ENCODE results near the gene TRIB2.

The TRIB2 gene

DNA sequence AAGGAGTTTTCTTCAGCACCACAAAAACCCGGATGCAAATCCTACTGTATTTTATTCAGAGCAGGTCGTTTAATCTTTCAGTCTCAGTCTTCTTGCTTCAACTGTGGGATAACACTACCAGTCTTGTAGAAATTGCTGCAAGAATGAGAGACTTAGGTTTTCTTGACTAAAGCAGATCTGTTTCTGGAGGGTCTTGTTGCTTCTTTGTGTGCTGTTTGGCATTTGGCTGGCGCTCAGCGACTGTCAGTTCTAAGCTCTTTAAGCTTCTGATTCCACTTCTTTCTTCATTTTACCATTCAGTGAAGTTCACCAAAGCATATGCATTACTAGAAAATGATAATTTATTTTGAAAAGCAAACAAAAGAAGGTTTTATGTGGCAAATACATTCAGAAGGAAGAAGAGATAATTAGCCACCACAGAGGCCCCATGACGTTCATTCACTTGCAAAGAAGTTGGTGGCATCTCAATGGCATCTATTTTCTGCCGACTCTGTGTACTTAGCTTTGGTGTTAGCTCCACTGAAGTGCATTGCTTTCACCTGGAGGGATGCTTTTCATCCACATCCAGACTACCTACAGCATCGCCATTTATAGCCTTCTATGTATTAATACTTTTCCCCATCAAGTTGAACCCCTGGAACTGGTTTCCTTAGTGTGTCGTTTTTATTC lies 53.7 kb downstream of the TRIB2 start:
- no peak for TF ChIP-seq EZH2phosphoT487 (IDR thresholded peaks at IDR 0.05; ENCODE audit: low read depth)
- TF ChIP-seq, protein P1, sequence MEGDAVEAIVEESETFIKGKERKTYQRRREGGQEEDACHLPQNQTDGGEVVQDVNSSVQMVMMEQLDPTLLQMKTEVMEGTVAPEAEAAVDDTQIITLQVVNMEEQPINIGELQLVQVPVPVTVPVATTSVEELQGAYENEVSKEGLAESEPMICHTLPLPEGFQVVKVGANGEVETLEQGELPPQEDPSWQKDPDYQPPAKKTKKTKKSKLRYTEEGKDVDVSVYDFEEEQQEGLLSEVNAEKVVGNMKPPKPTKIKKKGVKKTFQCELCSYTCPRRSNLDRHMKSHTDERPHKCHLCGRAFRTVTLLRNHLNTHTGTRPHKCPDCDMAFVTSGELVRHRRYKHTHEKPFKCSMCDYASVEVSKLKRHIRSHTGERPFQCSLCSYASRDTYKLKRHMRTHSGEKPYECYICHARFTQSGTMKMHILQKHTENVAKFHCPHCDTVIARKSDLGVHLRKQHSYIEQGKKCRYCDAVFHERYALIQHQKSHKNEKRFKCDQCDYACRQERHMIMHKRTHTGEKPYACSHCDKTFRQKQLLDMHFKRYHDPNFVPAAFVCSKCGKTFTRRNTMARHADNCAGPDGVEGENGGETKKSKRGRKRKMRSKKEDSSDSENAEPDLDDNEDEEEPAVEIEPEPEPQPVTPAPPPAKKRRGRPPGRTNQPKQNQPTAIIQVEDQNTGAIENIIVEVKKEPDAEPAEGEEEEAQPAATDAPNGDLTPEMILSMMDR (IDR thresholded peaks at IDR 0.05; ENCODE audit: low read depth, low read length) = no peak
- no peak overlapping the region for H3K27ac ChIP-seq (ENCODE audit: low read length)

GRCh38 chr2:12771154-12771553 lies 54.4 kb downstream of the TRIB2 start:
- no peak overlapping the region for H3K4me2 ChIP-seq (ENCODE audit: low read length)
- peaks cover 19% of the 10 kb centered on the region for H3K27me3 ChIP-seq (ENCODE audit: low read depth, low read length)
- H3K79me2 ChIP-seq (ENCODE audit: low read length) = no peaks in the 10 kb centered on the region
- H2AFZ ChIP-seq (ENCODE audit: low read depth, low read length) = no peak overlapping the region
- H4K20me1 ChIP-seq (ENCODE audit: insufficient read depth, low read length) = no peaks in the 10 kb centered on the region
- no peaks in the 10 kb centered on the region for H3K9me3 ChIP-seq (ENCODE audit: insufficient read depth, low read length)
- no peaks in the 10 kb centered on the region for H3K4me1 ChIP-seq (ENCODE audit: low read length)
- TF ChIP-seq, protein P1 (IDR thresholded peaks at IDR 0.05; ENCODE audit: low read depth, low read length) = no peak
- TF ChIP-seq EZH2phosphoT487 (IDR thresholded peaks at IDR 0.05; ENCODE audit: low read depth) = no peak
- H3K36me3 ChIP-seq (replicated peaks; ENCODE audit: low read depth, low read length) = no peaks in the 10 kb centered on the region
- no peak overlapping the region for H3K9ac ChIP-seq (ENCODE audit: low read length)
- H3K27ac ChIP-seq (ENCODE audit: low read length) = no peak overlapping the region
- no peak overlapping the region for H3K4me3 ChIP-seq (ENCODE audit: low read length)

More for the DNA sequence above, 53.7 kb downstream of the TRIB2 start:
- Histone ChIP-seq H2AFZ (ENCODE audit: low read depth, low read length) (no peak overlapping the region), H3K4me3 (ENCODE audit: low read length) (no peak overlapping the region), H4K20me1 (ENCODE audit: insufficient read depth, low read length) (no peaks in the 10 kb centered on the region), H3K4me1 (ENCODE audit: low read length) (no peaks in the 10 kb centered on the region), H3K27me3 (ENCODE audit: low read depth, low read length) (peaks cover 19% of the 10 kb centered on the region), H3K9ac (ENCODE audit: low read length) (no peak overlapping the region), H3K79me2 (ENCODE audit: low read length) (no peaks in the 10 kb centered on the region), H3K4me2 (ENCODE audit: low read length) (no peak overlapping the region), H3K9me3 (ENCODE audit: insufficient read depth, low read length) (no peaks in the 10 kb centered on the region), H3K36me3 (replicated peaks; ENCODE audit: low read depth, low read length) (no peaks in the 10 kb centered on the region)

DNA sequence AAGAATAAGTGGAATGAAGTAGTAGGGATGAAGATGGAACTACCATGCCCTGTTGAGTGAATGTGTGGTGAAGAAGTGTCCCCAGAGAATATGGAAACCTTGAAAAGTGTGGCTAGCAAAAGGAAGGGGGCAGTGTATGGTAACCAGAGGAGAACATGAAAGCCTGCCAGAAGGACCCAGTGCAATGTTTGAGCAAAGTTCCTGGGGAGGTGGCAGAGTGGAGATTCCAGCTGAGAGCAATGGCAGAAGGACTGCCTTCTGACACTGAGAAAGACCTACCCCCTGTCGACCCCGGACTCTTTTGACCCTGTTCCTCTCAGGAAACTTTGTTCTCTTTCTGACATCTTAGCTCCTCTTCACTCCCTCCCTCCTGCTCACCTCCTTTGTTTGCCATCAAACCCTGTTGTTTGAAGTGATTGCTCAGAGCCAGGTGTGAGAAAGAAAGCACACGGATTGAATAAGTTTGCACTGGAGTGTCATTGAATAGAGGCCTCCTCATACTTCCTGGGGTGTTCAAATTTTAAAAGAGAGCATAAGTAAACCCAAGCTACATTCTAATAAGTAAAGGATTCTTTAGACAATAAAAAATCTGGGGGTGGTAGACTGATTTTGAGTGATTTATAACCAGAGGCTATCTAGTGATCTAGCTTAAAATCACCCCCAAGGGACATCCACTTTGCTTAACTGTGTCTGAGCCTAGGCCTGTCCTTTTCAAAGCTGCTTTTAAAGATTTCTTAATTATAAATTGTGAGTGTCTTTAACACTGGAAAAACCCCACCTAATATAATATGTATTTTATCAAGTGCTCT lies 57.1 kb downstream of the TRIB2 start:
- no peak overlapping the region for H3K4me2 ChIP-seq (ENCODE audit: low read length)
- no peaks in the 10 kb centered on the region for H3K36me3 ChIP-seq (replicated peaks; ENCODE audit: low read depth, low read length)
- H4K20me1 ChIP-seq (ENCODE audit: insufficient read depth, low read length) = no peaks in the 10 kb centered on the region
- TF ChIP-seq, protein P1 (IDR thresholded peaks at IDR 0.05; ENCODE audit: low read depth, low read length) = no peak
- TF ChIP-seq EZH2phosphoT487 (IDR thresholded peaks at IDR 0.05; ENCODE audit: low read depth) = no peak
- no peaks in the 10 kb centered on the region for H3K4me1 ChIP-seq (ENCODE audit: low read length)
- H3K27me3 ChIP-seq (ENCODE audit: low read depth, low read length) = peaks cover 13% of the 10 kb centered on the region
- H3K27ac ChIP-seq (ENCODE audit: low read length) = no peak overlapping the region
- no peaks in the 10 kb centered on the region for H3K79me2 ChIP-seq (ENCODE audit: low read length)
- no peak overlapping the region for H2AFZ ChIP-seq (ENCODE audit: low read depth, low read length)
- no peaks in the 10 kb centered on the region for H3K9me3 ChIP-seq (ENCODE audit: insufficient read depth, low read length)
- H3K9ac ChIP-seq (ENCODE audit: low read length) = no peak overlapping the region
- no peak overlapping the region for H3K4me3 ChIP-seq (ENCODE audit: low read length)

GRCh38 chr2:12774395-12774727 lies 57.6 kb downstream of the TRIB2 start:
- H3K36me3 ChIP-seq (replicated peaks; ENCODE audit: low read depth, low read length) = no peaks in the 10 kb centered on the region
- no peak overlapping the region for H2AFZ ChIP-seq (ENCODE audit: low read depth, low read length)
- no peaks in the 10 kb centered on the region for H4K20me1 ChIP-seq (ENCODE audit: insufficient read depth, low read length)
- no peaks in the 10 kb centered on the region for H3K79me2 ChIP-seq (ENCODE audit: low read length)
- no peaks in the 10 kb centered on the region for H3K4me1 ChIP-seq (ENCODE audit: low read length)
- no peak overlapping the region for H3K4me3 ChIP-seq (ENCODE audit: low read length)
- no peak for TF ChIP-seq EZH2phosphoT487 (IDR thresholded peaks at IDR 0.05; ENCODE audit: low read depth)
- TF ChIP-seq, protein P1 (IDR thresholded peaks at IDR 0.05; ENCODE audit: low read depth, low read length) = no peak
- H3K4me2 ChIP-seq (ENCODE audit: low read length) = no peak overlapping the region
- no peak overlapping the region for H3K9ac ChIP-seq (ENCODE audit: low read length)
- H3K27ac ChIP-seq (ENCODE audit: low read length) = no peak overlapping the region
- peaks cover 13% of the 10 kb centered on the region for H3K27me3 ChIP-seq (ENCODE audit: low read depth, low read length)
- no peaks in the 10 kb centered on the region for H3K9me3 ChIP-seq (ENCODE audit: insufficient read depth, low read length)

Data from OCI-LY3 (cell line).